HG03066 (cell line): ENCODE results near the gene WNT7B.

Experiments used
- ATAC-seq: cut with Tn5 transposase; IDR thresholded peaks from one replicate; pipeline ENCODE4 v1.9.1; 2021; ENCODE audit warnings: low read depth; ENCODE audit not compliant: unreplicated experiment

The WNT7B gene

DNA sequence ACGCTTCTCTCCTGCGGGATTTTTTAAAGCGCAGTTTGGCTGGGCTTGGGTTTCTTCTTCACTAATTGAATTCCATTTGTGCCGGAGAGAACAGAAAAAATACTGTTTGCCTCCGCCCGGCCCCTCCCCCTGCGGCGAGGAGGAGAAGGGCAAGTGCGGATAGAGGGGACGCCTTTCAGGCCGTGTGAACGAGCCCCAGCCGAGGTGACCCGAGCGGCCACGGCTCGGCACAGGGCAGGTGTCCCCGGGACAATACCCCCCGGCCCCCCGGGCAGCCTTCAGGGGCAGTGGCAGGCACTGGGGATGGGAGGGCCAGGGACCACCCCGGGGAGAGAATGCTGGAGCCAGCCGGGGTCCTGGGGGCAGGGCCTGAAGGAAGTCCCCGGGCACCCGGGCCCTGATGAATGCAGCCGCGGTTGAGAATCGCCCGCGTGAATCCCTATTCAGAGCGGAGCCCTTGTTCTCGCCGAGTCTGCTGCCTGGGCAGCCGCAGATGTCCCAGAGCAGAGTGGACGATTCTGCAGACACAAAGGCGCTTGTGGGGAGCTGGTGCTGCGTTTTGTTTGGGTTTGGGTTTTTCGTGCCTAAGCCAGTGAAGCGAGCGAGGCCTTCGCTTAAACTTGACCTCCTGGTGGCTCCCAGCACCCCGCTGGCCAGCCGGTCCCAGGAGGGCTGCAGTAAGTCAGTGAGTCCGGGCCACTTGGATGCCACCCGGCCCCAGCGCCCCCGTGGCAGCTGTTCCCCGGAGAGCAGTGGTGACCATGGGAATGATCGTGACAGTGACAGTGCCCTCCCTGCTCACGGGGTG is 96.0 kb downstream of the WNT7B start:
- ATAC-seq: no peak

DNA sequence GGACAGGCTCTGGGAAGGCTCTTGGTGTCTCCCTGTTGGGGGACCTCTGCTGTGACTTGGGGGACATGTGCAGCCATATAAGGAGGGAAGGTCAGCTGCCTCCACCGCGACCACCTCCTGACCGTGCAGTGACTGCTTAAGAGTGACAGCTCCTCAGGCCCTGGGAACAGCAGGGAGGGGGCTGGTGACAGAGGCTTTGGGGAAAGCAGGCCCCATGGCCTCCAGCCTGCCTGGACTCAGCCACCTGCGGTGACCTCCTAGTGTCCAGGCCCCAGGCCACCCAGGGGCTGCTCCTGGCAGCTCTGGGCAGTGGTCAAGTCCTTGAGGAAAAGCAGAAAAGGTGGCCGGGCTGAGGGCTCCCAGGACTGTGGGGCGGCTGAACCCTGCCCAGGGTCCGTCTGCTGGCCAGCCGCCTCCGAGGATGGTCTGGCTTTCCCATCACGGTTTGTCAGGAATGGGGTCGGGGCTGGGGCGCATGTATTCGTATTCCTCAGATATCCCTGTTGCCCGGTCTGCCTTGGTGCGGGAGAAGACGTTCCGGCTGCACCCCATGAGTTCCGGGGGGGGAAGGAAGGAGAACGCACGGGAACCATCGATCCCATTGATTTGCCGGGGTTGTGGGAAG is 96.8 kb downstream of the WNT7B start:
- ATAC-seq: no peak

DNA sequence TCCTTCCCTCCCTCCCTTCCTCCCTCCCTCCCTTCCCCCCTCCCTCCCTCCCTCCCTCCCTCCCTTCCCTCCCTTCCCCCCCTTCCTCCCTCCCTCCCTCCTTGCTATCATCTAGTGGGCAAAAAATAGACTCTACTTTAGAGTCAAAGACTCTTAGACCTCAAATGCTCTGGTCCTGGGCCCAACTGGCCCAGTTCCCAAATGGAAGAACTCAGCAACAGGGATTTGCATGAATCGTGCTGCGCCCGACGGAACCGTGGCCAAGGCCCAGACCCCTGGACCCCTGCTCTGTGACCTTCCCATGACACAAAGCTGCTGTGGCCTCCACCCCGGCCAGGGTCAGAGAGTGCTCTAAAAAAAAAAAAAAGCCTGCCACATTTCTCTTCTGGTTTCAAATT is 97.4 kb downstream of the WNT7B start:
- no peak for ATAC-seq

GRCh38 chr22:45878901-45879551 is 97.9 kb downstream of the WNT7B start:
- no peak for ATAC-seq

GRCh38 chr22:45878051-45878781 is 98.7 kb downstream of the WNT7B start:
- no peak for ATAC-seq

GRCh38 chr22:45877651-45878050 is 99.3 kb downstream of the WNT7B start:
- ATAC-seq: no peak

DNA sequence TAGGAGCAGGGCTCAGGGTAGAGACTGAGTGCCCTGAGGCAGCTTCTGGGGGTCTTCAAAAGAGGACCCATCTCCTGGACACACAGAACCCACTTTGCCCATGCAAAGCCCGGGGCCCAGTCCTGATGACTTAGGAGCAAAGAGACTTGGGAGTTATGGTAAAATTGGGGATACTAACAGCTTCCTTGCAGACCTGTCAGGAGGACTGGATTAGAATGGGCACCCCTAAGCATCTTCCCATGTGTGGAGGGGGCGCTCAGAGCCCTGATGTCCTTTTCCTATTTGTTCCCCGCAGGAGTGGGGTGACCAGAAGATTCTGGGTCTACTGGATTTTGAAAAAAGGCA is 100.0 kb downstream of the WNT7B start:
- no peak for ATAC-seq

GRCh38 chr22:45876136-45877035 is 100.6 kb downstream of the WNT7B start:
- ATAC-seq: no peak

GRCh38 chr22:45872659-45873263 is 104.2 kb downstream of the WNT7B start:
- no peak for ATAC-seq

GRCh38 chr22:45871721-45872120 is 105.2 kb downstream of the WNT7B start:
- ATAC-seq: no peak
